ENCODE data around the gene ACTG1. TPM values are rescaled to one million over a fixed set of nuclear protein-coding genes. Genes with fewer than 3 reads are reported as not detected.

Gene ACTG1
- total and polyA plus RNA-seq, 9 of the 15 experiments (the other 6 are each of a cell fraction or from before 2014, with no cell fraction given), result 224 to 1,775 (median 568) TPM

GRCh38 chr17:81471818-81472456 is 40.7 kb downstream of the ACTG1 start (continued):
- TF ChIP-seq PREB (CRISPR knock-in tag; IDR thresholded peaks at IDR 0.05) (no peak), ZNF589 (CRISPR knock-in tag; IDR thresholded peaks at IDR 0.05; ENCODE audit: low read depth) (peak; percentile 83), ZSCAN29 (IDR thresholded peaks at IDR 0.05) (no peak), HMG20A (CRISPR knock-in tag; conservative IDR thresholded peaks at IDR 0.05) (no peak), ARID1B (IDR thresholded peaks at IDR 0.05) (no peak; the same call in 1 of the 2 replicates), STAT6 (CRISPR knock-in tag; IDR thresholded peaks at IDR 0.05) (no peak), RB1 (IDR thresholded peaks at IDR 0.05; ENCODE audit: low read depth) (peak; percentile 22; the same call in 1 of the 2 replicates), ZNF408 (CRISPR knock-in tag; IDR thresholded peaks at IDR 0.05; ENCODE audit: low read depth) (no peak), NR1H2 (CRISPR knock-in tag; IDR thresholded peaks at IDR 0.05) (no peak), NR3C1 (CRISPR knock-in tag; IDR thresholded peaks at IDR 0.05) (peak; percentile 93; the same call in 1 of the 2 replicates), CREB3L1 (IDR thresholded peaks at IDR 0.05; ENCODE audit: borderline replicate concordance, low read depth) (peak; percentile 89), COPS2 (conservative IDR thresholded peaks at IDR 0.05) (no peak), POLR3A (IDR thresholded peaks at IDR 0.05; ENCODE audit: borderline replicate concordance, extremely low read depth, insufficient read depth, insufficient read length) (no peak)
- TF ChIP-seq, protein P1, sequence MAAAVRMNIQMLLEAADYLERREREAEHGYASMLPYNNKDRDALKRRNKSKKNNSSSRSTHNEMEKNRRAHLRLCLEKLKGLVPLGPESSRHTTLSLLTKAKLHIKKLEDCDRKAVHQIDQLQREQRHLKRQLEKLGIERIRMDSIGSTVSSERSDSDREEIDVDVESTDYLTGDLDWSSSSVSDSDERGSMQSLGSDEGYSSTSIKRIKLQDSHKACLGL (CRISPR knock-in tag; IDR thresholded peaks at IDR 0.05; ENCODE audit: borderline replicate concordance, poor library complexity, severe bottlenecking), result peak; percentile 86
- TF ChIP-seq, protein P2, sequence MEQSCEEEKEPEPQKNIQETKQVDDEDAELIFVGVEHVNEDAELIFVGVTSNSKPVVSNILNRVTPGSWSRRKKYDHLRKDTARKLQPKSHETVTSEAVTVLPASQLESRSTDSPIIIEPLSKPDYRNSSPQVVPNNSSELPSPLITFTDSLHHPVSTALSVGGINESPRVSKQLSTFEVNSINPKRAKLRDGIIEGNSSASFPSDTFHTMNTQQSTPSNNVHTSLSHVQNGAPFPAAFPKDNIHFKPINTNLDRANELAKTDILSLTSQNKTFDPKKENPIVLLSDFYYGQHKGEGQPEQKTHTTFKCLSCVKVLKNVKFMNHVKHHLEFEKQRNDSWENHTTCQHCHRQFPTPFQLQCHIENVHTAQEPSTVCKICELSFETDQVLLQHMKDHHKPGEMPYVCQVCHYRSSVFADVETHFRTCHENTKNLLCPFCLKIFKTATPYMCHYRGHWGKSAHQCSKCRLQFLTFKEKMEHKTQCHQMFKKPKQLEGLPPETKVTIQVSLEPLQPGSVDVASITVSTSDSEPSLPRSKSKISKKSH (CRISPR knock-in tag; IDR thresholded peaks at IDR 0.05), result no peak
- TF ChIP-seq, protein P3, sequence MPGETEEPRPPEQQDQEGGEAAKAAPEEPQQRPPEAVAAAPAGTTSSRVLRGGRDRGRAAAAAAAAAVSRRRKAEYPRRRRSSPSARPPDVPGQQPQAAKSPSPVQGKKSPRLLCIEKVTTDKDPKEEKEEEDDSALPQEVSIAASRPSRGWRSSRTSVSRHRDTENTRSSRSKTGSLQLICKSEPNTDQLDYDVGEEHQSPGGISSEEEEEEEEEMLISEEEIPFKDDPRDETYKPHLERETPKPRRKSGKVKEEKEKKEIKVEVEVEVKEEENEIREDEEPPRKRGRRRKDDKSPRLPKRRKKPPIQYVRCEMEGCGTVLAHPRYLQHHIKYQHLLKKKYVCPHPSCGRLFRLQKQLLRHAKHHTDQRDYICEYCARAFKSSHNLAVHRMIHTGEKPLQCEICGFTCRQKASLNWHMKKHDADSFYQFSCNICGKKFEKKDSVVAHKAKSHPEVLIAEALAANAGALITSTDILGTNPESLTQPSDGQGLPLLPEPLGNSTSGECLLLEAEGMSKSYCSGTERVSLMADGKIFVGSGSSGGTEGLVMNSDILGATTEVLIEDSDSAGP (CRISPR knock-in tag; IDR thresholded peaks at IDR 0.05), result no peak; the same call in 1 of the 2 replicates

All from K562 (cell line).